SK-N-SH treated with all-trans-retinoic acid at 6 μM for 48 hours (cell line): ENCODE results near the gene XPO6.

Experiments
- ATAC-seq: fragments of 200-7000 bp; cut with Tn5 transposase; 3 replicates; pipeline ENCODE4 v1.9.1; 2020; ENCODE audit warnings: mild to moderate bottlenecking, moderate library complexity
- ARNTL ChIP-seq: fragments of 450-650 bp; formaldehyde crosslinking; IDR thresholded peaks from 2 replicates; pipeline ENCODE4 v1.5.0; 2020; ENCODE audit warnings: low read depth, mild to moderate bottlenecking, moderate library complexity, borderline replicate concordance
- BACH2 ChIP-seq: fragments of 250-450 bp; sonication (Bioruptor Pico); IDR thresholded peaks from 2 replicates; pipeline ENCODE4 v1.9.0; 2021; ENCODE audit warnings: mild to moderate bottlenecking, borderline replicate concordance
- CREB5 ChIP-seq: fragments of 250-450 bp; sonication (Bioruptor Pico); IDR thresholded peaks from 2 replicates; pipeline ENCODE4 v1.5.1; 2020; ENCODE audit warnings: low read depth, mild to moderate bottlenecking, moderate library complexity
- CSDC2 ChIP-seq: fragments of 250-450 bp; sonication (Bioruptor Pico); IDR thresholded peaks from 2 replicates; pipeline ENCODE4 v1.5.0; 2020; ENCODE audit warnings: mild to moderate bottlenecking, moderate library complexity
- CSRNP3 ChIP-seq: fragments of 250-450 bp; sonication (Bioruptor Pico); IDR thresholded peaks from 2 replicates; pipeline ENCODE4 v1.5.1; 2021; ENCODE audit warnings: mild to moderate bottlenecking, moderate library complexity
- GLIS3 ChIP-seq: fragments of 250-450 bp; sonication (Bioruptor Pico); IDR thresholded peaks from 2 replicates; pipeline ENCODE4 v1.5.0; 2020; ENCODE audit warnings: mild to moderate bottlenecking, moderate library complexity
- ISL1 ChIP-seq: fragments of 250-450 bp; sonication (Bioruptor Pico); IDR thresholded peaks from 2 replicates; pipeline ENCODE4 v2.1.2; 2022; ENCODE audit warnings: mild to moderate bottlenecking, moderate library complexity
- OSR1 ChIP-seq: fragments of 250-450 bp; sonication (Bioruptor Pico); IDR thresholded peaks from 2 replicates; pipeline ENCODE4 v1.8.0; 2022; ENCODE audit warnings: moderate library complexity, mild to moderate bottlenecking, inconsistent platforms
- PATZ1 ChIP-seq: fragments of 250-450 bp; sonication (Bioruptor Pico); IDR thresholded peaks from 2 replicates; pipeline ENCODE4 v1.8.0; 2020; ENCODE audit warnings: mild to moderate bottlenecking, moderate library complexity, borderline replicate concordance
- POU6F1 ChIP-seq: fragments of 250-450 bp; sonication (Bioruptor Pico); IDR thresholded peaks from 2 replicates; pipeline ENCODE4 v1.8.0; 2021; ENCODE audit warnings: low read depth, mild to moderate bottlenecking, moderate library complexity, borderline replicate concordance
- PPARA ChIP-seq: fragments of 250-450 bp; sonication (Bioruptor Pico); IDR thresholded peaks from 2 replicates; pipeline ENCODE4 v1.5.0; 2020; ENCODE audit warnings: mild to moderate bottlenecking, borderline replicate concordance
- RARB ChIP-seq: fragments of 250-450 bp; sonication (Bioruptor Pico); IDR thresholded peaks from 2 replicates; pipeline ENCODE4 v1.8.0; 2021; ENCODE audit warnings: mild to moderate bottlenecking, moderate library complexity
- SNAI2 ChIP-seq: fragments of 250-450 bp; sonication (Bioruptor Pico); IDR thresholded peaks from 2 replicates; pipeline ENCODE4 v1.5.0; 2020; ENCODE audit warnings: mild to moderate bottlenecking, moderate library complexity
- TCF4 ChIP-seq: fragments of 250-450 bp; sonication (Bioruptor Pico); IDR thresholded peaks from 2 replicates; pipeline ENCODE4 v1.8.0; 2021; ENCODE audit warnings: mild to moderate bottlenecking, moderate library complexity, borderline replicate concordance
- TOX ChIP-seq: fragments of 250-450 bp; sonication (Bioruptor Pico); IDR thresholded peaks from 2 replicates; pipeline ENCODE4 v1.8.0; 2021; ENCODE audit warnings: mild to moderate bottlenecking, moderate library complexity, borderline replicate concordance
- TSHZ2 ChIP-seq: fragments of 250-450 bp; sonication (Bioruptor Pico); IDR thresholded peaks from 2 replicates; pipeline ENCODE4 v1.5.0; 2020; ENCODE audit warnings: mild to moderate bottlenecking, moderate library complexity
- ZC3H10 ChIP-seq: fragments of 250-450 bp; sonication (Bioruptor Pico); IDR thresholded peaks from 2 replicates; pipeline ENCODE4 v1.5.1; 2021; ENCODE audit warnings: mild to moderate bottlenecking, moderate library complexity
- ZFP3 ChIP-seq: fragments of 250-450 bp; sonication (Bioruptor Pico); IDR thresholded peaks from 2 replicates; pipeline ENCODE4 v1.5.0; 2020; ENCODE audit warnings: mild to moderate bottlenecking, moderate library complexity
- ZFP30 ChIP-seq: fragments of 450-650 bp; formaldehyde crosslinking; IDR thresholded peaks from 2 replicates; pipeline ENCODE4 v1.5.0; 2022; ENCODE audit warnings: mild to moderate bottlenecking, moderate library complexity
- ZNF565 ChIP-seq: fragments of 450-650 bp; formaldehyde crosslinking; conservative IDR thresholded peaks from 2 replicates; pipeline ENCODE4 v1.5.0; 2020; ENCODE audit warnings: low read depth, mild to moderate bottlenecking, moderate library complexity
- ZNF70 ChIP-seq: fragments of 450-650 bp; formaldehyde crosslinking; IDR thresholded peaks from 2 replicates; pipeline ENCODE4 v1.5.0; 2020; ENCODE audit warnings: mild to moderate bottlenecking, moderate library complexity
- ZNF8 ChIP-seq: fragments of 450-650 bp; formaldehyde crosslinking; IDR thresholded peaks from 2 replicates; pipeline ENCODE4 v1.5.0; 2020; ENCODE audit warnings: mild to moderate bottlenecking, moderate library complexity

The XPO6 gene

GRCh38 chr16:28188085-28188916, 23.5 kb downstream of the XPO6 start:
- TF ChIP-seq PATZ1 (CRISPR knock-in tag) (no peak), ISL1 (no peak), TCF4 (CRISPR knock-in tag) (no peak), PPARA (CRISPR knock-in tag) (no peak), CSRNP3 (CRISPR knock-in tag) (no peak), RARB (CRISPR knock-in tag) (no peak), ZNF70 (no peak), CSDC2 (CRISPR knock-in tag) (no peak), ZFP30 (CRISPR knock-in tag) (no peak), GLIS3 (CRISPR knock-in tag) (no peak), ARNTL (CRISPR knock-in tag) (no peak), ZNF8 (no peak), ZC3H10 (CRISPR knock-in tag) (no peak), BACH2 (CRISPR knock-in tag) (no peak), POU6F1 (no peak), OSR1 (CRISPR knock-in tag) (no peak), ZFP3 (no peak), TOX (CRISPR knock-in tag) (no peak)
- ATAC-seq, result no peak

GRCh38 chr16:28187595-28188004, 24.2 kb downstream of the XPO6 start:
- ATAC-seq, result no peak
- no peak for TF ChIP-seq ZNF8
- TF ChIP-seq ISL1, result no peak
- TF ChIP-seq ZFP3, result no peak
- no peak for TF ChIP-seq OSR1 (CRISPR knock-in tag)
- TF ChIP-seq BACH2 (CRISPR knock-in tag), result no peak
- no peak for TF ChIP-seq TSHZ2
- TF ChIP-seq ZNF70, result no peak
- no peak for TF ChIP-seq ZNF565
- TF ChIP-seq CSDC2 (CRISPR knock-in tag), result no peak
- TF ChIP-seq GLIS3 (CRISPR knock-in tag), result no peak
- no peak for TF ChIP-seq PPARA (CRISPR knock-in tag)
- no peak for TF ChIP-seq TCF4 (CRISPR knock-in tag)
- TF ChIP-seq, all 23 proteins: peak for 0

- peak; percentile 46 for ATAC-seq
- TF ChIP-seq PATZ1 (CRISPR knock-in tag) (no peak), BACH2 (CRISPR knock-in tag) (no peak), CSRNP3 (CRISPR knock-in tag) (no peak), CREB5 (CRISPR knock-in tag) (no peak), ZFP30 (CRISPR knock-in tag) (no peak), ZNF70 (no peak), TOX (CRISPR knock-in tag) (no peak), ISL1 (no peak), ARNTL (CRISPR knock-in tag) (no peak), GLIS3 (CRISPR knock-in tag) (no peak), SNAI2 (CRISPR knock-in tag) (no peak)
Observed at GRCh38 chr16:28186752-28187151, 25.0 kb downstream of the XPO6 start.
